Activated effector memory CD4-positive, alpha-beta T cell treated with Interleukin-2 at 50 U/mL for 16 hours (primary cell): ENCODE results near the gene VAPB.
"Not testable (repeated sequence)": the region's sequence is repeated elsewhere in the genome, so short reads cannot be mapped to it uniquely, and the experiment has no call there.

Experiments used
- DNase-seq: peaks from one replicate; pipeline ENCODE4 v3.0.0-alpha.2; 2020

The VAPB gene, protein sequence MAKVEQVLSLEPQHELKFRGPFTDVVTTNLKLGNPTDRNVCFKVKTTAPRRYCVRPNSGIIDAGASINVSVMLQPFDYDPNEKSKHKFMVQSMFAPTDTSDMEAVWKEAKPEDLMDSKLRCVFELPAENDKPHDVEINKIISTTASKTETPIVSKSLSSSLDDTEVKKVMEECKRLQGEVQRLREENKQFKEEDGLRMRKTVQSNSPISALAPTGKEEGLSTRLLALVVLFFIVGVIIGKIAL

DNA sequence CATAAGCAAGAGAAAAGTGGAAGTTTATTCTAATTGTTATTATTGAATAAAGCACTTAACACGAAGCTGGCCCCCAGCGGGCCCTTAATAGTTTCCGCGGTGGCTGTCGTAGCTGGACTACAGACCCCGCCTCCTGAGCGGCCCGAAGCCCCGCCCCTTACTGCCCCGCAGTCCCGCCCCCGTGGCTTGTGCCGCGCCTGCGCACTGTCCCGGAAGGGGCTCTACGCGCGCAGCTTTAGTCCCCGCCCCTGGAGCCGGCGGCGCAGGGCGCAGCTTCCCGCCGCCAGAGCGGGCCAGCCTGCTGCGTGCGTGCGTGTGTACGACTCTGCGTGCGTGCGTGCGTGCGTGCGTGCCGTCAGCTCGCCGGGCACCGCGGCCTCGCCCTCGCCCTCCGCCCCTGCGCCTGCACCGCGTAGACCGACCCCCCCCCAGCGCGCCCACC is at the start of gene VAPB:
Gene VAPB (plus strand): TSS at position 348 of the 442 bp plus-strand sequence. CDS start 231 bp downstream, outside the sequence.
- DNase-seq: peak; percentile 97

GRCh38 chr20:58339741-58340140 is 49.3 kb upstream of the VAPB start:
- DNase-seq: no peak

DNA sequence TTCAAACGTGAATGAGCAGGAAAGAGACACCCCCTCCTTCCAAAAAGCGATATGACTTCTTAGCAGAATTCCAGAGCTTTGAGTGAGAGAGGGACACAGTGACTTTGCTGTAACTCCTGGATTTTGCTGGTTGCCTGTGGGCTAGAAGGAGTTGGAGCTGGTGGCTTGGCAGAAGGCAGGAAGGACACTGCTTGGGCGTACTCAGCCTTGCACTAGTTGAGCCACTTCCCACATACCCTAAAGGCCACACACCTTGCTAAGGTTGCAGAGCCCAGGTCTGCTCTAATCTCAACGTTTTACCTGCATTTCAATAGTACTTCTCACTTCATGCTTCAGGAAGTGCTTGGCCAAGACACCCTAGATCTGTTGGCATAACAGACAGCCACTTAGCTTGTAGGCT is 48.9 kb upstream of the VAPB start:
- DNase-seq: no peak

- DNase-seq: no peak
These were observed 48.2 kb upstream of the VAPB start for GRCh38 chr20:58340853-58341252.

DNA sequence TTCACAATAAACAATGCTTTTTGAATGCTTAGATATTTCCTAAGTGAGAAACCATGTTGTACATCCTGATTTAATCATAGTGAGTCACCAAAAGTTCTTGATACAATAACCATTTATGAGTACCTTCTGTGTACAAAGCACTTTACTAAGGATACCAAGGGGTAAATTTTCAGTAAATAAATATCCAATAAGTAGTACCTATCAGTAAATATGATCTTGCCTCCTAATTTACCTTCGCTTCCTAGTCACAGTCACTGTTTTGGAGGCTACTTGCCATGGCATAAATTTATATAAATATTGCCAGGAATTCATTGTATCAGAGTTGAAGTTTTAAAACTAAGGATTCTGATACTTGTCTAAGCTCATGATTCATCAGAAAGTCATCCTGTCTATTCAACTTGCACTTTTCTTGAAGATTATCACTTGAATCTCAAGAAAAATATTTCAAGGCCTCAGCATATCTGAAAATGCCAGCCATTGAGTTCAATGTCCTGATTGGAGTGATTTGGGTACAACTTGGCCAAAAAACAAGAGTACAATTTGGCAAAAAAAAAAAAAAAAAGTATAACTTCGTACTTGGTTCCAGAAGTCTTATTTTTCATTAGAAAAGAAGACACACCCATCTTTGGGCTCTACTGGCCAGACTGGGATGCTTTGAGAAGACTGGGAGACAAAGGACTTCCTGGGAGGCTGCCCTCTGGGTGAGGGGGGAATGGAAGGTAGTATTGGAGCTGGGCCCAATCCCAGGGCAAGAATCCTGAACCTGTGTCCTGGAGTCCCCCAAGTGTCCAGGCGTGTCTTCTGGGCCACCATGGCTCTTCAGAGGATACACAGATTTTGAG is 46.7 kb upstream of the VAPB start:
- DNase-seq: no peak

DNA sequence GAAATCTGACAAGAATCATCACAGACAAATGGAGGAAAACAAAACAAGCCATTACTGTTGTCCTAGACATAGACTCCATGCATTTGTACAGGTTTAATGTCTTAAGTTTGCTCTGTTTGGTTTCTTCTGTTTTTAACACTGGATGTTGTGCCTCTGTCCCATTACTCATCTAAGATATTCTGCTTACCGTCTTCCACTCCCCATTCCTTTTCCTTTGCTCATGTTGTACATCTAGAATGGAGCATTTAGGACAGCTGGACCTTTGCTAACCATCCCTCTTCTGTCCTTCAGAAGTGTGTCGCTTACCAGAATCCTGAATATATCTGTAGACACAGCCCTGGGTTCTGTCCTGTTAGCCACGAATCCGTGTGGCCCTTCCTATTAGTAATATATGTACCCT is 44.3 kb upstream of the VAPB start:
- no peak for DNase-seq

DNA sequence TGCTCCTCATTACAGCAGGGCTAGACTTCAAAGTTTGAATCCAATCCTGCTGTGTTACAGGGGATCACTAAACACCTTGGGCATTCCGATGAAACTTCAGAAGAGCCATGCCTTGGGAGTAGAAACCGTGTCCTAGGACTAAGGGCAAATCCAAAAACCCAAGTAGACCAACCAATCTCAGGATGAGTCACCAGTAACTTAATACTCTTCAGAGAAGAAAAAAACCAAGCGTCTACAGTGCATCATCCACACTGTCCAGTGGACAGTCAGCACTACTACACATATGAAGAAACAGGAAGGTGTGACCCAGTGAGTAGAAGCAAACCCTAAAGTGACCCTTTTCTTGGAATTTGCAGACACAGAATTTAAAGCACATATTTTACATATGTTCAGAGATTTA is 39.5 kb upstream of the VAPB start:
- no peak for DNase-seq

GRCh38 chr20:58352468-58352867 is 36.6 kb upstream of the VAPB start:
- no peak for DNase-seq

DNA sequence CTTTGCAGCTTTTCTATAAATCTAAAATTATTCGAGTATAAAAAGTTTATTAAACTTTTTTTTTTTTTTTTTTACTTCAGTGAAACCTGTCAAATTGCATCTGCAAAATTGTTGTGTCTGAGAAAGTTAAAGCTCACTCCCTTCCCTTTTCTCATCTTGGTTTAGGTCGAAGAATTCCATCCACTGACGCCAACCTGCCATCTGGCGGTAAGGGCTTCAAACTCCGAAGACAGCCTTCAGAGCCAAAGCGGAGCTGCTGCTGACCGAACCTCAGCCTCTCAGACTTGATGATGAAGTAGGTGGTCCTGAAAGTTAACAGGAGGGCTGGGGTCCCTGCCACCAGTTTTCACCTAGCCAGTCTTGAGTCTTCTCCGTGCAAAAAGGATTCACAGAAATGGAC is 29.6 kb upstream of the VAPB start:
- no peak for DNase-seq

DNA sequence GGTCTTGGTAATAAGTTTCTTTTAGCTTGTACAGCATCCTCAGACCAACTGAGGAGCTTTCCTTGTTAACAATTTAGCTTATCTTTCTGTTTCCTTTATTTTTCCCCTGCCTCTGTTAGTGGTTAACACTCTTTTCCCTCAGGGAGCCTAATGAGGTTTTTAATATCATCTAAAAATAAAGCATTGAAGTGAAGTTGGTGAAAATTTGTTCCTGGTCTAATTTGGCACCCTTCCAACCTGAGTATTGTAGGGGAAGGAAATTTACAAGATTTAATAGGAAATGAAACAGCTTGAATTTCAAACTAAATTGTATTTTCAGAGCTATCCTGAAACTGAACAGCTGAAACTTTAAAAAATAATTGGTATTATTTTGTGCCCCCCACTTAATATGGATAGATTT is 28.1 kb upstream of the VAPB start:
- DNase-seq: no peak

DNA sequence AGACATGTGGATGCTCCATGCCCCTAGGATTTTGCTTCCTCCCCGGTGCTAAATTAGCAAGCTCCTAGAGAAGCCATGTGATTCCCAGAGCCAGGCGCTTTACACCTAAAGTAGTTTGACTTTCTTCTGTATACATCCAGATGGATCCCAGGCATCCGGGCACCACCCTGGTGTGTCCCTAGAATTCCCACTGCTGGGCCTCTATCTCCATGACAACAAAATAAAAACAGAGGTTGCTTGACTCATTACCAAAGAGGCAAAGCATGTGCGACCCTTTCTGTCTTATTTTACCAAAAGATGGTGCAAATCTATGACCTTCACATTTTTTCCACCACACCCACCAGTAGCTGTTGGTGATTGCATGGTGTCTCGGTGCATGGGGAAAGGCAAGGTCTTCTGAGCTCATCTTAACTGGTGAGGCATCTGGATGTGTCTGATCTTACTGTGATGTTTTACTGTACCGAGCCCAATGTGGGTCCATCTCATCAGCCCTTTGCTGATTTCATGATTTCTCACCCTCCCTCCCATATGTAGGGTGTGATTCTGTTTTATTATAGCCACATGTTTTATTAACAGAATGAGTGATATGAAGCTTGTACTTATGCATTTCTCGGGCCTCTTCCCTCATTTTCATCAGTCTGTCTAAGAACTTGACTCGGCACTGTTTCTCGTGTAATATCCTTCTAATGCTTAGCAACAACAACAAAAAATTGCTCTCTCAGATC is 27.4 kb upstream of the VAPB start:
- no peak for DNase-seq

DNA sequence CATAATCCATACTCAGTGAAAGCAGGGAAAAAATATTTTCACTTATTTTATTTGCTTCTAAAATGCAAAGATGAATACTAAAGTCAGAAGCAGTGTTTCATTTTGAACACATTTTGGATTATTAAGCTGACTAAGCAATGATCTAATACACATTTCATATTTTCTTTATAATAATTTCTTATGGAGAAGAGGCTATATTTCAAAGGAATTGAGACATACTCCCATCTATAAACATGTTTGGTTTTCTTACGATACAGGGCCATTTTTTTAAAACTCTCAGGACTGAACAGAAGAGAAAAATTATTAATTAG is 26.9 kb upstream of the VAPB start:
- no peak for DNase-seq

DNA sequence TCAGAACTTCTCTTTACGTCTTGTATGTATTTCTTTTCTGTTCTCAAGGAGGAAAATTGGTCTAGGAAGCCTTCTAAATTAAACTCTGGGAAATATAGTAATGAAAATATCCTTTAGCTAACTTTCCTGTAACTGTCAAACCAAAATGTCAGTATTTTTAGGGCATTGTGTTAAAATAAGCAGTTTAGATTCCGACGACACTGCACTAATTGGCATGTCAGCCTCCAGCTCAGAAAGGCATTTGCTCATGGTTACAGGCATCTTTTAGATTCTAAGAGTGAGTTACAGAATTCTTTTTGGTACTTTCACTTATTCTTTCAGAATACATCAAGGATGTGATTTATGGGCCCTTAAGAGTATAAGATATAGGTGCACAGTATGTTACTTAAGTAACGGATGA is 26.1 kb upstream of the VAPB start:
- DNase-seq: no peak

DNA sequence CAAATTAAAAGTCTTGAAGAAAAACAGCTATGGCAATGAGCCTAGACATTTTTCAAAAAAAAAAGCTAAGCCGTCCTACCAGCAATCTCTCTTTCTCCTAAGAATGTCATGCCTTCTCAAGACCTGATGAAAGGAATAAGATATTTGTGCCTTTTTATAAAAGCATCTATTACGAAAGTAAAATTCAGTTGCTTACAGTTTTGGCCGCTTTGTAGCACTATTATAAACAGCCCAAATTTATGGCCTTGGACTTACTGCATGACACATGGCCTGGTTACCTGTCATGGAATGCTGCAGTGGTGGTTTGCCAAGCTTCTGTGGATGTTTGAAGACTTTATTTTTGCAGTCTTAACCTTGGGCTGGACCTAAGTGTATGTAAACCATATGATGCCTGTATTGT is 22.2 kb upstream of the VAPB start:
- no peak for DNase-seq

GRCh38 chr20:58372806-58373205 is 16.2 kb upstream of the VAPB start:
- DNase-seq: no peak

- DNase-seq: not testable (repeated sequence)
These were observed 15.7 kb upstream of the VAPB start for GRCh38 chr20:58373296-58373695.

GRCh38 chr20:58374027-58374850 is 14.8 kb upstream of the VAPB start:
- no peak for DNase-seq

GRCh38 chr20:58374906-58375758 is 13.9 kb upstream of the VAPB start:
- DNase-seq: no peak

GRCh38 chr20:58375759-58376352 is 13.2 kb upstream of the VAPB start:
- no peak for DNase-seq

DNA sequence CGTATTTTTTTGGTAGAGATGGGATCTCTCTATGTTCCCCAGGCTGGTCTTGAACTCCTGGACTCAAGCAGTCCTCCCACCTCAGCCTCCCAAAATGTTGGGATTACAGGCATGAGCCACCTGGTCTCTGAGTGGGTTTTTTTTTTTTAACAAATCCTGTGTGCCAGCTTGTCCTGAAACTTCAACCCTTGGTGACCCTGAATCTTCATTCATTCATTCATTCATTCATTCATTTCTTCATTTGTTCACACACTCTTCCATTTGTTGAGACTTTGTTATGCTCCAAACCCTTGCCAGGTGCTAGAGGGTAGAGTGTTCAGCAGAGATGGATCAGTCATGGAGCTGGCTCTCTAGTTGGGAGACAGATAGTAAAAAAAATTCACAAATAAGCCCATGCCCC is 12.0 kb upstream of the VAPB start:
- no peak for DNase-seq

DNA sequence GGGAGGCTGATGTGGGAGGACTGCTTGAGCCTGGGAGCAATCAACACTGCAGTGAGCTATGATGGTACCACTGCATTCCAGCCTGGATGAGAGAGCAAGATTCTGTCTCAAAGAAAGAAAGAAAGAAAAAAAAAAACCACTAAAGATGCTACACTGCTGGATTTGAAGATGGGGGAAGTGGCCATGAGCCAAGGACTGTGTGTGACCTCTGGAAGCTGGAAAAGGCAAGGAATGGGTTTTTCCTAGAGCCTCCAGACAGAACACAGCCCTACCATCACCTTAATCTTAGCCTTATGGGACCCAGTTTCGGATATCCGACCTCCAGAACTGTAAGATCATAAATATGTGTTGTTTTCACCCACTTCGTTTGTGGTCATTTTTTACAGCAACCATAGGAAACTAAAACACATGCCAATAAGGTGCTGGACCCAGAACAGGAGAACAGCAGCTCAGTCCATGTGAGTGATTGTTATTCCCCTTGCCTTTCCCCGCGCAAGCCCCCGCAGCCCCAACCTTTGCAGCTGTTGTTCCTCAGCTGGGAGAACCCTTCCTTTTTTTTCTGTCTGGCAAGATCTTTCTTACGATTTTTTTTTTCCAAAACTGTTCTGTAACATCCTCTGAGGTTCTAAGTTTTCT is 11.1 kb upstream of the VAPB start:
- no peak for DNase-seq
